ENCODE data around the gene PIWIL1. TPM values are rescaled to one million over a fixed set of nuclear protein-coding genes. Genes with fewer than 3 reads are reported as not detected.

The PIWIL1 gene
- total RNA-seq, 1 experiment from 2014 or later, result not detected

GRCh38 chr12:130300090-130300489, 37.6 kb upstream of the PIWIL1 start:
- H3K27me3 ChIP-seq (ENCODE audit: insufficient read depth, low read depth), result peaks cover 31% of the 10 kb centered on the region
- peaks cover 5% of the 10 kb centered on the region; the same call in 1 of the 2 replicates for H3F3A ChIP-seq (ENCODE audit: insufficient read depth, low read depth)
- H3K36me3 ChIP-seq (ENCODE audit: low read depth), result no peaks in the 10 kb centered on the region
- ChIA-PET POLR2A (ENCODE audit: unreplicated experiment) (no interaction called here), CTCF (no interaction called here)
- no peak overlapping the region for H3K27ac ChIP-seq
- no peak for TF ChIP-seq EZH2 (IDR thresholded peaks at IDR 0.05; ENCODE audit: low read depth)
- TF ChIP-seq, protein P1, sequence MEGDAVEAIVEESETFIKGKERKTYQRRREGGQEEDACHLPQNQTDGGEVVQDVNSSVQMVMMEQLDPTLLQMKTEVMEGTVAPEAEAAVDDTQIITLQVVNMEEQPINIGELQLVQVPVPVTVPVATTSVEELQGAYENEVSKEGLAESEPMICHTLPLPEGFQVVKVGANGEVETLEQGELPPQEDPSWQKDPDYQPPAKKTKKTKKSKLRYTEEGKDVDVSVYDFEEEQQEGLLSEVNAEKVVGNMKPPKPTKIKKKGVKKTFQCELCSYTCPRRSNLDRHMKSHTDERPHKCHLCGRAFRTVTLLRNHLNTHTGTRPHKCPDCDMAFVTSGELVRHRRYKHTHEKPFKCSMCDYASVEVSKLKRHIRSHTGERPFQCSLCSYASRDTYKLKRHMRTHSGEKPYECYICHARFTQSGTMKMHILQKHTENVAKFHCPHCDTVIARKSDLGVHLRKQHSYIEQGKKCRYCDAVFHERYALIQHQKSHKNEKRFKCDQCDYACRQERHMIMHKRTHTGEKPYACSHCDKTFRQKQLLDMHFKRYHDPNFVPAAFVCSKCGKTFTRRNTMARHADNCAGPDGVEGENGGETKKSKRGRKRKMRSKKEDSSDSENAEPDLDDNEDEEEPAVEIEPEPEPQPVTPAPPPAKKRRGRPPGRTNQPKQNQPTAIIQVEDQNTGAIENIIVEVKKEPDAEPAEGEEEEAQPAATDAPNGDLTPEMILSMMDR (conservative IDR thresholded peaks at IDR 0.05), result no peak
- H3K4me3 ChIP-seq, result no peak overlapping the region
- no peak overlapping the region for H3K4me2 ChIP-seq
- H3K4me1 ChIP-seq (replicated peaks; ENCODE audit: insufficient read depth), result no peaks in the 10 kb centered on the region
- no peaks in the 10 kb centered on the region for H3K9me3 ChIP-seq (ENCODE audit: insufficient read depth, low read depth)
- no peaks in the 10 kb centered on the region for H3K79me2 ChIP-seq (ENCODE audit: low read depth)
- intact Hi-C loops (cut with micrococcal nuclease; ENCODE audit: unreplicated experiment), result no loop called here
- H2AFZ ChIP-seq, result no peak overlapping the region
- H3K9me2 ChIP-seq (ENCODE audit: insufficient read depth), result no peaks in the 10 kb centered on the region
- no peaks in the 10 kb centered on the region for H4K20me1 ChIP-seq (ENCODE audit: insufficient read depth)
- no peak for DNase-seq
- BruUV-seq (replicated peaks), result no TSS peak

DNA sequence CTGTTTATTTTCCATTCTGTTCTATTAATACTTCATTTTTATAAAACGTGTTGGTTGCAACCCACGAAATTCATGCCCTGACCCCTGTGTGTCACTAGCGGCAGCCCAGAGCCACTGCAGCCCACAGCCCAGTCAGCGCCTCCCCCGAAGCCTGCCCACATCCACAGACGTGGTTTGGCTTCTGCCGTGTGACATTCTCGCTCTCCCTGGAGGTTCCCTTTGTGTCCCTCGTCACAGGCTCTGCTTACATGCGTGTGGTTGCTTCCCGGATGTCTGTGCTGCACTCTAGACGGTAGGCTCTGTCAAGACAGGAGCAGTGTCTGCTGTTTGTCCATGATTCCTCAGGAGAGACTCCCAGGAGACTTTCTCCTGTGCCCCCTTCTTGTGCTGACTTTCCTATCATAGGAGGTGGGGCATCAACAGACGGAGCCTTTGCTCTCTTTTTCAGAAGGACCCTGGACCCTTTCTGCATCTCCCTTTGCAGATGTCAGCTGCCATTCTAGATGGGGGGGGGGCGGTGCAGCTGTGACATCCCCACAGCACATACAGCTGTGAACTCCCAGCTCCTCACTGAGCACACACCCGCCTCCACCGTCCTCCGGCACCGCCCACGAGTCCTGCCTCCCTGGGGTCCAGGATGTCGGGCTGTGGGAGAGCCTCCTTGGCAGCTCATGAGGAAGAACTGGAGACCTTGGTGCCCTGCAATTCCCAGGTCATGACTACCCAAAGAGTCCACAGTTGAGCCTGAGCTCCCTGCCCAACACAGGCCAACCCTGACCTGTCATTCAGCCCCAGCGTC, 36.8 kb upstream of the PIWIL1 start:
- Histone ChIP-seq H2AFZ (no peak overlapping the region), H3K4me1 (replicated peaks; ENCODE audit: insufficient read depth) (no peaks in the 10 kb centered on the region), H3K9me3 (ENCODE audit: insufficient read depth, low read depth) (no peaks in the 10 kb centered on the region), H3K79me2 (ENCODE audit: low read depth) (no peaks in the 10 kb centered on the region), H3K27me3 (ENCODE audit: insufficient read depth, low read depth) (peaks cover 37% of the 10 kb centered on the region), H3K4me3 (no peak overlapping the region), H3K36me3 (ENCODE audit: low read depth) (no peaks in the 10 kb centered on the region), H3K4me2 (no peak overlapping the region), H3K9me2 (ENCODE audit: insufficient read depth) (no peaks in the 10 kb centered on the region), H4K20me1 (ENCODE audit: insufficient read depth) (no peaks in the 10 kb centered on the region), H3F3A (ENCODE audit: insufficient read depth, low read depth) (peaks cover 5% of the 10 kb centered on the region; the same call in 1 of the 2 replicates), H3K27ac (no peak overlapping the region)
- no peak for TF ChIP-seq EZH2 (IDR thresholded peaks at IDR 0.05; ENCODE audit: low read depth)
- TF ChIP-seq, protein P1 (conservative IDR thresholded peaks at IDR 0.05), result no peak
- DNase-seq, result no peak
- intact Hi-C loops (cut with micrococcal nuclease; ENCODE audit: unreplicated experiment), result no loop called here
- BruUV-seq (replicated peaks), result no TSS peak
- POLR2A ChIA-PET (ENCODE audit: unreplicated experiment), result no interaction called here
- CTCF ChIA-PET, result no interaction called here

- BruUV-seq (replicated peaks), result no TSS peak
- no peaks in the 10 kb centered on the region for H3K36me3 ChIP-seq (ENCODE audit: low read depth)
- H3K4me3 ChIP-seq, result no peak overlapping the region
- POLR2A ChIA-PET (ENCODE audit: unreplicated experiment), result no interaction called here
- CTCF ChIA-PET, result no interaction called here
- no peak overlapping the region for H2AFZ ChIP-seq
- peaks cover 5% of the 10 kb centered on the region; the same call in 1 of the 2 replicates for H3F3A ChIP-seq (ENCODE audit: insufficient read depth, low read depth)
- H3K27me3 ChIP-seq (ENCODE audit: insufficient read depth, low read depth), result peaks cover 37% of the 10 kb centered on the region
- intact Hi-C loops (cut with micrococcal nuclease; ENCODE audit: unreplicated experiment), result no loop called here
- H3K79me2 ChIP-seq (ENCODE audit: low read depth), result no peaks in the 10 kb centered on the region
- no peaks in the 10 kb centered on the region for H3K4me1 ChIP-seq (replicated peaks; ENCODE audit: insufficient read depth)
- H3K4me2 ChIP-seq, result no peak overlapping the region
- no peaks in the 10 kb centered on the region for H3K9me3 ChIP-seq (ENCODE audit: insufficient read depth, low read depth)
- no peak overlapping the region for H3K27ac ChIP-seq
- no peak for DNase-seq
- TF ChIP-seq, protein P1 (conservative IDR thresholded peaks at IDR 0.05), result no peak
- TF ChIP-seq EZH2 (IDR thresholded peaks at IDR 0.05; ENCODE audit: low read depth), result no peak
- H4K20me1 ChIP-seq (ENCODE audit: insufficient read depth), result no peaks in the 10 kb centered on the region
- no peaks in the 10 kb centered on the region for H3K9me2 ChIP-seq (ENCODE audit: insufficient read depth)
Measured at GRCh38 chr12:130301559-130301958, 36.1 kb upstream of the PIWIL1 start.
